ENCODE data around the gene CFDP1. TPM values are rescaled to one million over a fixed set of nuclear protein-coding genes. Genes with fewer than 3 reads are reported as not detected.

Gene CFDP1
- polyA plus RNA-seq, 3 donors = 148 to 189 (median 174) TPM

Other genes starting within 250 kb of the CFDP1 start
- under 1 TPM in 2 of 3 donors, not detected in 1; 0.07 to 0.10 TPM for gene CTRB2, start 226.3 kb downstream of the CFDP1 start, polyA plus RNA-seq (ENCODE audit: insufficient read length in 3 of 3)
- under 1 TPM in 2 of 3 donors, not detected in 1; 0.07 to 0.30 TPM for gene CTRB1, start 214.5 kb downstream of the CFDP1 start, polyA plus RNA-seq (ENCODE audit: insufficient read length in 3 of 3)
- gene BCAR1, start 181.9 kb downstream of the CFDP1 start, polyA plus RNA-seq (ENCODE audit: insufficient read length in 3 of 3) = 10 to 100 TPM; 63.4 to 71.1 (median 70.9) TPM
- 10 to 100 TPM; 29.2 to 54.7 (median 43.1) TPM for gene TMEM170A, start 31.2 kb upstream of the CFDP1 start, polyA plus RNA-seq (ENCODE audit: insufficient read length in 3 of 3)
- gene CHST6, start 61.9 kb upstream of the CFDP1 start, polyA plus RNA-seq (ENCODE audit: insufficient read length in 3 of 3) = 1 to 10 TPM; 1.1 to 1.2 (median 1.2) TPM
- 1 to 10 TPM in 2 of 3 donors, under 1 TPM in 1; 0.47 to 1.3 (median 1.3) TPM for gene CHST5, start 102.6 kb upstream of the CFDP1 start, polyA plus RNA-seq (ENCODE audit: insufficient read length in 3 of 3)
- gene TMEM231, start 122.7 kb upstream of the CFDP1 start, polyA plus RNA-seq (ENCODE audit: insufficient read length in 3 of 3) = 10 to 100 TPM; 19.8 to 23.4 (median 21.3) TPM
- 100 to 1,000 TPM; 156 to 174 (median 170) TPM for gene GABARAPL2, start 132.9 kb upstream of the CFDP1 start, polyA plus RNA-seq (ENCODE audit: insufficient read length in 3 of 3)
- gene ADAT1, start 189.8 kb upstream of the CFDP1 start, polyA plus RNA-seq (ENCODE audit: insufficient read length in 3 of 3) = 10 to 100 TPM; 38.9 to 66.6 (median 57.7) TPM
- 100 to 1,000 TPM; 126 to 140 (median 137) TPM for gene KARS1, start 214.2 kb upstream of the CFDP1 start, polyA plus RNA-seq (ENCODE audit: insufficient read length in 3 of 3)
- gene TERF2IP, start 214.3 kb upstream of the CFDP1 start, polyA plus RNA-seq (ENCODE audit: insufficient read length in 3 of 3) = 10 to 100 TPM; 70.9 to 84.0 (median 77.3) TPM
- gene CPHXL2, start 243.5 kb upstream of the CFDP1 start, polyA plus RNA-seq (ENCODE audit: insufficient read length in 3 of 3) = under 1 TPM in 1 of 3 donors, not detected in 2; 0.22 TPM